H1 (cell line): ENCODE measurements around the gene SLAMF6. TPM values are rescaled to one million over a fixed set of nuclear protein-coding genes. Genes with fewer than 3 reads are reported as not detected.

Experiments
- CTCF ChIA-PET: fragments of 300-600 bp; sonication (Branson Sonifier 250); formaldehyde crosslinking; loops from one replicate; lab custom pipeline; 2021; ENCODE audit not compliant: partially characterized antibody; lab: Charles Lee
- POLR2A ChIA-PET: fragments of 300-600 bp; sonication (Branson Sonifier 250); formaldehyde crosslinking; loops from one replicate; lab custom pipeline; 2021; ENCODE audit warnings: inconsistent platforms; ENCODE audit not compliant: partially characterized antibody; lab: Charles Lee
- DNase-seq, 2 experiments: peaks; one replicate each; pipeline versions ENCODE4 v3.0.0 to v3.0.0-alpha.2; 2010 to 2022; ENCODE audit warnings: low spot score in 2 of 2, low read depth in 1 of 2, mixed read lengths in 1 of 2
- FAIRE-seq: peaks from 2 replicates; lab custom pipeline; 2011; peaks lifted over from hg19 to GRCh38; lab: Jason Lieb, UNC
- H2AFZ ChIP-seq: 2 replicates; pipeline ENCODE4 v1.8.1; 2012; ENCODE audit warnings: low read length, inconsistent platforms
- H2AK5ac ChIP-seq: 2 replicates; pipeline ENCODE4 v1.6.1; 2013; ENCODE audit warnings: low read depth, low read length
- H2BK120ac ChIP-seq: replicated peaks from 2 replicates; pipeline ENCODE3; 2013; ENCODE audit warnings: low read depth, low read length, inconsistent platforms
- H2BK12ac ChIP-seq: 2 replicates; pipeline ENCODE4 v1.6.1; 2013; ENCODE audit warnings: low read depth, low read length
- H2BK15ac ChIP-seq: 2 replicates; pipeline ENCODE4 v1.6.1; 2013; ENCODE audit warnings: low read length
- H2BK20ac ChIP-seq: 2 replicates; pipeline ENCODE4 v1.6.1; 2013; ENCODE audit warnings: low read length
- H2BK5ac ChIP-seq: 2 replicates; pipeline ENCODE4 v1.6.1; 2013; ENCODE audit warnings: low read depth, low read length
- H3K14ac ChIP-seq: 2 replicates; pipeline ENCODE4 v1.6.1; 2013; ENCODE audit warnings: inconsistent platforms; ENCODE audit not compliant: insufficient read length
- H3K18ac ChIP-seq: 2 replicates; pipeline ENCODE4 v1.6.1; 2013; ENCODE audit warnings: low read length; ENCODE audit errors: extremely low read depth
- H3K23ac ChIP-seq: 2 replicates; pipeline ENCODE4 v1.6.1; 2013; ENCODE audit warnings: inconsistent platforms; ENCODE audit not compliant: insufficient read length
- H3K23me2 ChIP-seq: 2 replicates; pipeline ENCODE4 v1.6.1; 2013; ENCODE audit warnings: low read depth, low read length
- H3K27ac ChIP-seq: 2 replicates; pipeline ENCODE4 v1.6.1; 2011; ENCODE audit warnings: low read depth, low read length, inconsistent platforms
- H3K27me3 ChIP-seq, 4 experiments: replicated peaks in 1 of 4; 1 replicate in 1 of 4; 2 replicates in 3 of 4; pipeline versions ENCODE4 v1.6.1 to v1.8.1; 2011 to 2013; ENCODE audit warnings: low read length in 3 of 4, mild to moderate bottlenecking in 3 of 4, inconsistent platforms in 2 of 4, mixed read lengths in 2 of 4, moderate library complexity in 1 of 4; ENCODE audit not compliant: control insufficient read depth in 3 of 4, insufficient read depth in 3 of 4; ENCODE audit errors: extremely low read depth in 1 of 4
- H3K36me3 ChIP-seq, 4 experiments: 2 replicates each; pipeline versions ENCODE4 v1.6.1 to v1.8.1; 2011 to 2013; ENCODE audit warnings: mild to moderate bottlenecking in 4 of 4, low read length in 3 of 4, moderate library complexity in 2 of 4, control low read depth in 1 of 4, inconsistent platforms in 1 of 4; ENCODE audit not compliant: insufficient read depth in 4 of 4, control insufficient read depth in 2 of 4
- H3K4ac ChIP-seq: replicated peaks from 2 replicates; pipeline ENCODE3; 2013; ENCODE audit warnings: low read length, low read depth, mixed read lengths, inconsistent platforms; ENCODE audit not compliant: insufficient read length
- H3K4me1 ChIP-seq, 4 experiments: replicated peaks in 1 of 4; 1 replicate in 1 of 4; 2 replicates in 3 of 4; pipeline versions ENCODE4 v1.6.1 to v1.8.1; 2011 to 2013; ENCODE audit warnings: low read length in 3 of 4, inconsistent platforms in 2 of 4, mixed read lengths in 1 of 4; ENCODE audit not compliant: insufficient read depth in 4 of 4, control insufficient read depth in 3 of 4
- H3K4me2 ChIP-seq, 2 experiments: 2 replicates each; pipeline versions ENCODE4 v1.6.1 to v1.8.1; 2011 to 2013; ENCODE audit warnings: low read depth in 2 of 2, low read length in 2 of 2, control low read depth in 1 of 2, inconsistent platforms in 1 of 2, mild to moderate bottlenecking in 1 of 2; ENCODE audit not compliant: insufficient read depth in 1 of 2
- H3K4me3 ChIP-seq, 4 experiments: fragments of 200-600, 300-600 bp in 1 of 4; sonication (generic), shearing (Covaris generic), sonication (Bioruptor Twin) in 1 of 4; 2 replicates each; pipeline versions ENCODE4 v1.5.1 to v1.8.1; 2011 to 2016; ENCODE audit warnings: low read length in 4 of 4, low read depth in 3 of 4, control low read depth in 2 of 4, inconsistent platforms in 2 of 4, mild to moderate bottlenecking in 2 of 4, mixed read lengths in 1 of 4, moderate library complexity in 1 of 4; ENCODE audit not compliant: insufficient read depth in 2 of 4; ENCODE audit errors: extremely low read depth in 1 of 4
- H3K56ac ChIP-seq: replicated peaks from 2 replicates; pipeline ENCODE3; 2013; ENCODE audit warnings: low read depth, mild to moderate bottlenecking, mixed read lengths, low read length, inconsistent platforms; ENCODE audit not compliant: insufficient read length
- H3K79me1 ChIP-seq: 2 replicates; pipeline ENCODE4 v1.6.1; 2013; ENCODE audit warnings: low read depth, low read length, control low read depth
- H3K79me2 ChIP-seq, 2 experiments: 2 replicates each; pipeline versions ENCODE4 v1.6.1 to v1.8.1; 2012 to 2013; ENCODE audit warnings: low read length in 2 of 2, mild to moderate bottlenecking in 2 of 2, inconsistent platforms in 1 of 2; ENCODE audit not compliant: insufficient read depth in 2 of 2, control insufficient read depth in 1 of 2
- H3K9ac ChIP-seq, 4 experiments: replicated peaks in 1 of 4; 1 replicate in 1 of 4; 2 replicates in 3 of 4; pipeline versions ENCODE4 v1.6.1 to v1.8.1; 2011 to 2013; ENCODE audit warnings: low read depth in 3 of 4, low read length in 3 of 4, control low read depth in 2 of 4, mild to moderate bottlenecking in 2 of 4, moderate library complexity in 2 of 4, inconsistent platforms in 1 of 4; ENCODE audit errors: extremely low read depth in 1 of 4
- H3K9me3 ChIP-seq, 2 experiments: 2 replicates each; pipeline versions ENCODE4 v1.6.1 to v1.8.1; 2012 to 2013; ENCODE audit warnings: mild to moderate bottlenecking in 2 of 2, moderate library complexity in 2 of 2, control low read depth in 1 of 2, inconsistent platforms in 1 of 2, low read depth in 1 of 2, low read length in 1 of 2, mixed read lengths in 1 of 2; ENCODE audit not compliant: insufficient read depth in 2 of 2
- H4K20me1 ChIP-seq, 2 experiments: replicated peaks in 1 of 2; 2 replicates each; pipeline versions ENCODE3 to v1.8.1; 2011 to 2013; ENCODE audit warnings: inconsistent platforms in 2 of 2, low read length in 2 of 2, mild to moderate bottlenecking in 1 of 2; ENCODE audit not compliant: insufficient read depth in 2 of 2, control insufficient read depth in 1 of 2
- H4K5ac ChIP-seq: 2 replicates; pipeline ENCODE4 v1.6.1; 2013; ENCODE audit warnings: low read length, low read depth, mixed read lengths, inconsistent platforms; ENCODE audit not compliant: insufficient read length
- H4K8ac ChIP-seq: 2 replicates; pipeline ENCODE4 v1.8.0; 2013; ENCODE audit warnings: mild to moderate bottlenecking, moderate library complexity, low read length, inconsistent platforms; ENCODE audit not compliant: insufficient read depth; ENCODE audit errors: extremely low read depth
- H4K91ac ChIP-seq: replicated peaks from 2 replicates; pipeline ENCODE3; 2013; ENCODE audit warnings: low read length, mixed read lengths, inconsistent platforms; ENCODE audit not compliant: insufficient read length
- CBX5 ChIP-seq: fragments of 300-800, 300-1000 bp; sonication (generic); IDR thresholded peaks from 2 replicates; pipeline ENCODE4 v1.7.1; 2016; ENCODE audit warnings: antibody characterized with exemption, low read length, low read depth
- CHD1 ChIP-seq: IDR thresholded peaks from 2 replicates; pipeline ENCODE4 v1.6.1; 2012; ENCODE audit warnings: low read depth, low read length, improper control_type of control experiment
- WGBS, 2 experiments: shearing (Covaris generic) in 1 of 2; methylation state at CpG; one replicate each; pipeline versions ENCODE4 v1.1.6 to v1.1.7; 2013 to 2015; ENCODE audit warnings: low lambda C conversion rate in 2 of 2, mixed read lengths in 2 of 2, inconsistent platforms in 1 of 2, low coverage in 1 of 2, missing lambda C conversion rate in 1 of 2; ENCODE audit not compliant: insufficient replicate concordance in 2 of 2, insufficient coverage in 1 of 2, insufficient read length in 1 of 2; ENCODE audit errors: extremely low coverage in 1 of 2, missing lambda C conversion rate in 1 of 2; 5-methylcytosine and 5-hydroxymethylcytosine counted together
- polyA plus RNA-seq, 7 experiments: library from polyadenylated mRNA; depleted of rRNA in 3 of 7; stranded (reverse) in 5 of 7; unstranded in 2 of 7; fragments of >200 nt in 5 of 7; fragments of 200-250 nt in 2 of 7; gene quantifications; 1 replicate in 5 of 7; 2 replicates in 1 of 7; 4 replicates in 1 of 7; pipeline versions ENCODE4 v1.2.1 to v1.2.3, GENCODE V29; 2011 to 2013; ENCODE audit warnings: missing spikeins in 2 of 7, mixed read lengths in 2 of 7
- total RNA-seq: library from RNA; stranded (reverse); fragmentation: NEBNext Ultra II Directional; extraction: Animal tissue kit (Norgen Biotek cat#: 25700); gene quantifications from 2 replicates; pipeline ENCODE4 v1.2.1, GENCODE V29; 2021

SLAMF6 gene
- total and polyA plus RNA-seq, 2 of the 8 experiments (the other 6 are each of a cell fraction or from before 2014, with no cell fraction given), result not detected

GRCh38 chr1:160542303-160542945, 19.4 kb upstream of the SLAMF6 start:
- no peak overlapping the region for H3K18ac ChIP-seq
- FAIRE-seq (no peak), DNase-seq (no peak)
- H3K4me3 ChIP-seq, result no peak overlapping the region
- H3K56ac ChIP-seq, result no peak overlapping the region
- H2BK5ac ChIP-seq, result no peak overlapping the region
- H4K91ac ChIP-seq, result no peak overlapping the region
- no peaks in the 10 kb centered on the region for H3K23me2 ChIP-seq
- H4K8ac ChIP-seq, result no peak overlapping the region
- no peak overlapping the region for H3K14ac ChIP-seq
- no peak overlapping the region for H3K9ac ChIP-seq
- no peaks in the 10 kb centered on the region for H3K79me1 ChIP-seq
- no peak overlapping the region for H2AFZ ChIP-seq
- no peaks in the 10 kb centered on the region for H4K20me1 ChIP-seq
- no peaks in the 10 kb centered on the region for H3K9me3 ChIP-seq
- CTCF ChIA-PET, result interaction anchor here (0.7 to 5.7 kb wide), 5 partner anchors 7 to 129 kb away, joined by 3 to 49 read pairs (median 3); no protein-coding TSS in a partner anchor
- no peak overlapping the region for H3K27ac ChIP-seq
- H3K4me2 ChIP-seq, result no peak overlapping the region
- no peaks in the 10 kb centered on the region for H3K79me2 ChIP-seq
- no peak overlapping the region for H2BK15ac ChIP-seq
- POLR2A ChIA-PET, result no interaction called here
- 3% methylated on average over 2 of the region's 2 CpGs; no CpG with 5 or more reads in 1 of the 2 experiments for WGBS, 2 experiments
- no peak overlapping the region for H2AK5ac ChIP-seq
- H4K5ac ChIP-seq, result no peak overlapping the region
- H2BK12ac ChIP-seq, result no peak overlapping the region
- no peak overlapping the region for H3K4ac ChIP-seq
- H3K36me3 ChIP-seq, result no peaks in the 10 kb centered on the region
- no peak overlapping the region for H3K23ac ChIP-seq
- H3K27me3 ChIP-seq, result no peaks in the 10 kb centered on the region
- no peaks in the 10 kb centered on the region for H3K4me1 ChIP-seq
- no peak overlapping the region for H2BK20ac ChIP-seq
- H2BK120ac ChIP-seq, result no peak overlapping the region
- TF ChIP-seq CHD1 (no peak), CBX5 (no peak)
